Mesothelial cell of epicardium (in vitro differentiated cells): ENCODE results near the gene MROH2A. TPM values are rescaled to one million over a fixed set of nuclear protein-coding genes. Genes with fewer than 3 reads are reported as not detected.
A peak's percentile ranks its signal among the peaks of the same experiment; 100 is the strongest.

Source experiments
- DNase-seq, 2 experiments: peaks; one replicate each; pipeline ENCODE4 v3.0.0; 2021; ENCODE audit warnings: low spot score in 2 of 2; ENCODE audit not compliant: unreplicated experiment in 2 of 2
- H3K27ac Mint-ChIP-seq: 2 replicates; pipeline ENCODE4 v1.8.0; 2021; ENCODE audit warnings: mixed read lengths
- H3K27me3 Mint-ChIP-seq: 2 replicates; pipeline ENCODE4 v1.8.0; 2021; ENCODE audit warnings: low read depth, mixed read lengths
- H3K36me3 Mint-ChIP-seq: 2 replicates; pipeline ENCODE4 v1.8.0; 2021; ENCODE audit warnings: mixed read lengths
- H3K4me1 Mint-ChIP-seq: 2 replicates; pipeline ENCODE4 v1.8.0; 2021; ENCODE audit warnings: mixed read lengths
- H3K4me3 Mint-ChIP-seq: 2 replicates; pipeline ENCODE4 v1.8.0; 2021; ENCODE audit warnings: mild to moderate bottlenecking, moderate library complexity, mixed read lengths
- H3K9me3 Mint-ChIP-seq: 2 replicates; pipeline ENCODE4 v1.8.0; 2021; ENCODE audit warnings: mixed read lengths
- total RNA-seq: library from RNA; stranded (reverse); gene quantifications from 3 replicates; pipeline ENCODE4 v1.2.1, GENCODE V29; 2021
- TF ChIP-seq, protein P1 (sequence below): fragments of 200-600 bp; sonication (generic); IDR thresholded peaks from one replicate; pipeline ENCODE4 v1.5.0; 2021; ENCODE audit warnings: antibody characterized with exemption; ENCODE audit not compliant: unreplicated experiment

Gene MROH2A
- total RNA-seq, 1 donor from 2014 or later, result not detected

GRCh38 chr2:233780771-233781170 lies 2.6 kb downstream of the MROH2A start:
- no peak for DNase-seq
- Mint-ChIP-seq H3K9me3 (peaks cover 49% of the 10 kb centered on the region), H3K27me3 (peaks cover 5% of the 10 kb centered on the region), H3K4me3 (no peak overlapping the region), H3K4me1 (no peaks in the 10 kb centered on the region), H3K27ac (no peak overlapping the region), H3K36me3 (no peaks in the 10 kb centered on the region)
- TF ChIP-seq, protein P1, sequence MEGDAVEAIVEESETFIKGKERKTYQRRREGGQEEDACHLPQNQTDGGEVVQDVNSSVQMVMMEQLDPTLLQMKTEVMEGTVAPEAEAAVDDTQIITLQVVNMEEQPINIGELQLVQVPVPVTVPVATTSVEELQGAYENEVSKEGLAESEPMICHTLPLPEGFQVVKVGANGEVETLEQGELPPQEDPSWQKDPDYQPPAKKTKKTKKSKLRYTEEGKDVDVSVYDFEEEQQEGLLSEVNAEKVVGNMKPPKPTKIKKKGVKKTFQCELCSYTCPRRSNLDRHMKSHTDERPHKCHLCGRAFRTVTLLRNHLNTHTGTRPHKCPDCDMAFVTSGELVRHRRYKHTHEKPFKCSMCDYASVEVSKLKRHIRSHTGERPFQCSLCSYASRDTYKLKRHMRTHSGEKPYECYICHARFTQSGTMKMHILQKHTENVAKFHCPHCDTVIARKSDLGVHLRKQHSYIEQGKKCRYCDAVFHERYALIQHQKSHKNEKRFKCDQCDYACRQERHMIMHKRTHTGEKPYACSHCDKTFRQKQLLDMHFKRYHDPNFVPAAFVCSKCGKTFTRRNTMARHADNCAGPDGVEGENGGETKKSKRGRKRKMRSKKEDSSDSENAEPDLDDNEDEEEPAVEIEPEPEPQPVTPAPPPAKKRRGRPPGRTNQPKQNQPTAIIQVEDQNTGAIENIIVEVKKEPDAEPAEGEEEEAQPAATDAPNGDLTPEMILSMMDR, result no peak

DNA sequence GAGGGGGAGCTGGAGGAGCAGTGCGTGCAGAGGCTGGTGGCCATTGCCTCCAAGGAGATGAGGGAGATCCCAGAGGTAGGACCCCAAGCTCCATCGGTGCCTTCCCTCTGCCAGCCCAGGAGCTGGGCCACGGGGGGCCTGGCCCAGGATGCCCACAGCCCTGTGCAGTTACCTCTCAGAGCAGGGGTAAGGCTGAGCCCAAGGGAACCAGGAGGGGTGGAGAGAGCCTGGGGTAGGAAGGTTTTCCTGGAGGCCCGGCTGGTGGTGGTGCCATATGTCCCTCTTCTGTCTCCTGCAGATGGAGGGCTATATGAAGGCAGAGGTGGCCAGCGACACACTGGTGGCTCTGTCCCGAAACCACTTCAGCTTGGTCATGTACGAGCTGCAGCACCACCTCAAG lies 11.4 kb downstream of the MROH2A start:
- DNase-seq, result peak in 1 of 2 experiments; percentile 16
- Mint-ChIP-seq H3K27ac (no peak overlapping the region), H3K4me3 (no peak overlapping the region), H3K4me1 (no peaks in the 10 kb centered on the region), H3K36me3 (no peaks in the 10 kb centered on the region), H3K9me3 (peaks cover 4% of the 10 kb centered on the region), H3K27me3 (peaks cover 16% of the 10 kb centered on the region)
- TF ChIP-seq, protein P1, result no peak

DNA sequence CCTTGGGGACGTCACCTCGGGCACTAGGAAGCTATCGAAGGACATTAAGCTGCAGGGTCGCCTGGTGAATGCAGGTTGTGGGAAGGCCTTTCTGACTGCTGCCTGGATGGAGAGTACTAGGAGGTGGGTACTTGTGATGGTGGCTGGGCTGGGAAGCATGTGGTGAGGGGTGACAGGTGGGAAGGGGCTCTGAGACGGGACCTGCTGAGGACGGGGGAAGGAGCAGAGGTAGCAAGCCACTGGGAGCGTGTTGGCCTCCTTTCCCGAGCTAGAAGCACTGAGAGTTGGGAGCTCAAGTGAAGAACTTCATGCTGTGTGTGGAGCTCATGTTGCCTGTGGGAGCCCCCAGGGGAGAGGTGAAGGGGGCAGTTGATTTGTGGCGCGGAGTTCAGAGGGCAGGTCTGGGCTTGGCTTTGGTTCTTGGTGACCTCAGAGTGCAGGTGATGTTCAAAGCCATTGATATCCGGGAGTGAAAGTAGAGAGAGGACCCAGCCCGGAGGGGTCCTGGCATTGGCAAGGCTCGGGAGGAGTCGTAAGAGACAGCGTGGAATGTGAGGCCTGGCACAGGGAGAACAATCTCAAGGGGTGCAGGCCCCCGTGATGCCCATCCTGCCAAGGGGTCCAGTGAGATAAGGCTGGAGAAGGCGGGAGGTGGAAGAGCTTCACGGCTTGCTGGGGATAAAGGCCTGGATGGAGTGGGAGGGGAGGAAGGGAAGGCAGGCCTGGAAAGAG lies 13.2 kb downstream of the MROH2A start:
- no peak overlapping the region for H3K27ac Mint-ChIP-seq

DNA sequence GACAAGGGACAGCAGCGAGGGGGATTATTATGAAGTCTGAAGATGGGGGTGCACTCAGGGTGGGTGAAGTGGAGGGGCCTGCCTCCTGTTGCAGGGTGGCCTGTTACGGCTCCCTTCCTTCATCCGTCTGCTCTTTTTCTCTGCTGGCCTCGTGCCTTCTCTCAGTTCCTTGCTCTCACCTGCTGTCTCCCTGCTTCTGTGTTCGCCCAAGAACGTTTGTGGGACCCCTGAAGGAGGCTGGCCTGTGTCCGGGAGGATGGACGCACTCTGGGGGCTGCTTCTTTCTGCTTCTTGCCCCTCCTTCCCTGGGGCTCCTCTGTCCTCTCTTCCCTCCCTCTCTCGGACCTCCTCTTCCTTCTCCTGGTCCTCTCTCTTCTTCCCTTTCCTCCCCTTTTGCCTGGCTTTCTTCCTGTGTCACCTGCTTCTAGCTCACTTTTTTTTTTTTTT lies 13.8 kb downstream of the MROH2A start:
- H3K36me3 Mint-ChIP-seq, result no peaks in the 10 kb centered on the region

More for the DNA sequence above, 13.2 kb downstream of the MROH2A start:
- Mint-ChIP-seq H3K27me3 (peaks cover 16% of the 10 kb centered on the region), H3K4me1 (no peaks in the 10 kb centered on the region), H3K36me3 (no peaks in the 10 kb centered on the region), H3K4me3 (no peak overlapping the region), H3K9me3 (peaks cover 2% of the 10 kb centered on the region)
- TF ChIP-seq, protein P1, result no peak
- DNase-seq, result peak in 1 of 2 experiments; percentile 17

DNA sequence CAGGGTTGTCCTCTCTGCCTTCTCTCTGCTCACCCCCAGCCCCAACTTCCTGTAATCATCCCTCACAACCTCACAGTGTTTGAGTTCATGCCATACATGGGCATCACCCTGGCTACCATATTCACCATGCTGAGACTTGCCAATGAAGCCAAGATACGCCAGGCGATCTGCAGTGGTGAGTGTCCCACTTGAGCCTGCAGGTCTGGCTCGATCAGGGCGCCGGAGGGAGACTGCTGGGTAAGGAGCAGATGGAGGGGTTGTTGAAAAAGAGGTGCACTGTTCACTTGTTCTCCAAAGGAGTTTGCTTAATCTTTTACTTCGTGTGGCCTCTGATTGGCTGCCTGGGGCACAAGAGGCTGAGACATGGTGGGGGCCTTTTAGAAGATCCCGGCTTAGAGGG lies 14.6 kb downstream of the MROH2A start:
- Mint-ChIP-seq H3K36me3 (no peaks in the 10 kb centered on the region), H3K4me3 (no peak overlapping the region), H3K4me1 (no peaks in the 10 kb centered on the region), H3K9me3 (no peaks in the 10 kb centered on the region), H3K27me3 (peaks cover 16% of the 10 kb centered on the region), H3K27ac (no peak overlapping the region)
- TF ChIP-seq, protein P1, result no peak
- DNase-seq, result no peak

More for the DNA sequence above, 13.8 kb downstream of the MROH2A start:
- DNase-seq, result peak in 1 of 2 experiments; percentile 36
- Mint-ChIP-seq H3K9me3 (no peaks in the 10 kb centered on the region), H3K27ac (no peak overlapping the region), H3K4me3 (no peak overlapping the region), H3K4me1 (no peaks in the 10 kb centered on the region), H3K27me3 (peaks cover 16% of the 10 kb centered on the region)
- TF ChIP-seq, protein P1, result no peak
